ENCODE measurements around the gene CEP85L.
A peak's percentile ranks its signal among the peaks of the same experiment; 100 is the strongest.

The CEP85L gene

GRCh38 chr6:118648866-118649554 lies 2.4 kb downstream of the CEP85L start:
- Histone ChIP-seq H3K36me3 (ENCODE audit: insufficient read depth, low read length) (peaks cover 11% of the 10 kb centered on the region), H3K27me3 (ENCODE audit: insufficient read depth, low read length, poor library complexity) (no peaks in the 10 kb centered on the region), H3K4me3 (ENCODE audit: low read depth in 1 of 2, low read length in 2 of 2) (peak overlapping the region; percentile 60 to 70; a peak in 2 of 4 replicates), H3K27ac (ENCODE audit: low read length) (peak overlapping the region; percentile 19; the same call in 1 of the 2 replicates), H3K79me2 (ENCODE audit: insufficient read depth, low read length) (peaks cover 85% of the 10 kb centered on the region), H3K4me1 (ENCODE audit: insufficient read depth, low read length) (peaks cover 29% of the 10 kb centered on the region), H3K4me2 (ENCODE audit: insufficient read depth, low read length) (peak overlapping the region; percentile 68), H2AFZ (ENCODE audit: low read depth, low read length) (no peak overlapping the region), H4K20me1 (ENCODE audit: insufficient read depth, low read length) (peaks cover 27% of the 10 kb centered on the region; the same call in 1 of the 2 replicates), H3K9ac (ENCODE audit: low read depth, low read length) (peak overlapping the region; percentile 91; the same call in 1 of the 2 replicates), H3K9me3 (ENCODE audit: insufficient read depth, low read length, severe bottlenecking) (no peaks in the 10 kb centered on the region)
- ATAC-seq (ENCODE audit: insufficient read depth, low read depth) (no peak), DNase-seq (no peak)
- no peak for TF ChIP-seq EZH2 (IDR thresholded peaks at IDR 0.05; ENCODE audit: borderline replicate concordance, low read depth, low read length, severe bottlenecking)
- TF ChIP-seq CTCF (IDR thresholded peaks at IDR 0.05; ENCODE audit: borderline replicate concordance, extremely low read depth, low read length, poor library complexity, severe bottlenecking): no peak

- H4K20me1 ChIP-seq (ENCODE audit: insufficient read depth, low read length): peaks cover 28% of the 10 kb centered on the region; the same call in 1 of the 2 replicates
- no peak for ATAC-seq (ENCODE audit: insufficient read depth, low read depth)
- DNase-seq: no peak
- H3K4me2 ChIP-seq (ENCODE audit: insufficient read depth, low read length): no peak overlapping the region
- H3K27ac ChIP-seq (ENCODE audit: low read length): no peak overlapping the region
- H2AFZ ChIP-seq (ENCODE audit: low read depth, low read length): no peak overlapping the region
- no peak overlapping the region for H3K4me3 ChIP-seq (ENCODE audit: low read depth in 1 of 2, low read length in 2 of 2)
- H3K4me1 ChIP-seq (ENCODE audit: insufficient read depth, low read length): peaks cover 20% of the 10 kb centered on the region
- H3K9me3 ChIP-seq (ENCODE audit: insufficient read depth, low read length, severe bottlenecking): no peaks in the 10 kb centered on the region
- H3K27me3 ChIP-seq (ENCODE audit: insufficient read depth, low read length, poor library complexity): no peaks in the 10 kb centered on the region
- H3K79me2 ChIP-seq (ENCODE audit: insufficient read depth, low read length): peaks cover 98% of the 10 kb centered on the region
- H3K36me3 ChIP-seq (ENCODE audit: insufficient read depth, low read length): peaks cover 11% of the 10 kb centered on the region
- no peak for TF ChIP-seq EZH2 (IDR thresholded peaks at IDR 0.05; ENCODE audit: borderline replicate concordance, low read depth, low read length, severe bottlenecking)
- no peak for TF ChIP-seq CTCF (IDR thresholded peaks at IDR 0.05; ENCODE audit: borderline replicate concordance, extremely low read depth, low read length, poor library complexity, severe bottlenecking)
- H3K9ac ChIP-seq (ENCODE audit: low read depth, low read length): no peak overlapping the region
These were observed 4.4 kb downstream of the CEP85L start for GRCh38 chr6:118646977-118647376.

- no peak for ATAC-seq (ENCODE audit: insufficient read depth, low read depth)
These were observed 6.0 kb downstream of the CEP85L start for GRCh38 chr6:118645395-118645794.

More at GRCh38 chr6:118645395-118645794, 6.0 kb downstream of the CEP85L start:
- Histone ChIP-seq H3K4me1 (ENCODE audit: insufficient read depth, low read length) (peaks cover 16% of the 10 kb centered on the region), H4K20me1 (ENCODE audit: insufficient read depth, low read length) (peaks cover 30% of the 10 kb centered on the region; the same call in 1 of the 2 replicates), H3K9ac (ENCODE audit: low read depth, low read length) (no peak overlapping the region), H3K27ac (ENCODE audit: low read length) (no peak overlapping the region), H3K79me2 (ENCODE audit: insufficient read depth, low read length) (peaks cover 100% of the 10 kb centered on the region), H3K4me2 (ENCODE audit: insufficient read depth, low read length) (no peak overlapping the region), H3K4me3 (ENCODE audit: low read depth in 1 of 2, low read length in 2 of 2) (no peak overlapping the region), H3K9me3 (ENCODE audit: insufficient read depth, low read length, severe bottlenecking) (no peaks in the 10 kb centered on the region), H2AFZ (ENCODE audit: low read depth, low read length) (no peak overlapping the region), H3K36me3 (ENCODE audit: insufficient read depth, low read length) (peaks cover 11% of the 10 kb centered on the region), H3K27me3 (ENCODE audit: insufficient read depth, low read length, poor library complexity) (no peaks in the 10 kb centered on the region)
- DNase-seq: no peak
- TF ChIP-seq EZH2 (IDR thresholded peaks at IDR 0.05; ENCODE audit: borderline replicate concordance, low read depth, low read length, severe bottlenecking) (no peak), CTCF (IDR thresholded peaks at IDR 0.05; ENCODE audit: borderline replicate concordance, extremely low read depth, low read length, poor library complexity, severe bottlenecking) (no peak)
